H1 (cell line): Measurements from ENCODE around the gene GGA1. TPM values are rescaled to one million over a fixed set of nuclear protein-coding genes. Genes with fewer than 3 reads are reported as not detected.

Experiments used
- RAD21 ChIP-seq, 2 experiments: IDR thresholded peaks in 1 of 2; conservative IDR thresholded peaks in 1 of 2; 2 replicates each; pipeline ENCODE4 v1.6.1; 2011; ENCODE audit warnings: low read depth in 2 of 2, low read length in 2 of 2, improper control_type of control experiment in 1 of 2, inconsistent platforms in 1 of 2, mild to moderate bottlenecking in 1 of 2, moderate library complexity in 1 of 2
- SIRT6 ChIP-seq: IDR thresholded peaks from one replicate; pipeline ENCODE4 v1.7.1; 2012; ENCODE audit warnings: low read length, inconsistent platforms
- SIX5 ChIP-seq: IDR thresholded peaks from 2 replicates; pipeline ENCODE4 v1.6.1; 2011; ENCODE audit warnings: mild to moderate bottlenecking, low read depth, low read length
- SP2 ChIP-seq: IDR thresholded peaks from 2 replicates; pipeline ENCODE4 v1.6.1; 2012; ENCODE audit warnings: mild to moderate bottlenecking, low read length, inconsistent platforms
- TAF7 ChIP-seq: optimal IDR thresholded peaks from 2 replicates; pipeline ENCODE3; 2011; ENCODE audit warnings: low read depth, mild to moderate bottlenecking, inconsistent platforms, low read length, moderate library complexity, borderline replicate concordance
- TBP ChIP-seq: IDR thresholded peaks from 2 replicates; pipeline ENCODE4 v1.6.1; 2011; ENCODE audit warnings: low read depth, low read length, improper control_type of control experiment
- TEAD4 ChIP-seq: IDR thresholded peaks from 2 replicates; pipeline ENCODE4 v1.6.1; 2012; ENCODE audit warnings: low read depth, low read length, inconsistent platforms, mixed read lengths
- polyA plus RNA-seq, 7 experiments: library from polyadenylated mRNA; depleted of rRNA in 3 of 7; stranded (reverse) in 5 of 7; unstranded in 2 of 7; fragments of >200 nt in 5 of 7; fragments of 200-250 nt in 2 of 7; gene quantifications; 1 replicate in 5 of 7; 2 replicates in 1 of 7; 4 replicates in 1 of 7; pipeline versions ENCODE4 v1.2.1 to v1.2.3, GENCODE V29; 2011 to 2013; ENCODE audit warnings: missing spikeins in 2 of 7, mixed read lengths in 2 of 7
- total RNA-seq: library from RNA; stranded (reverse); fragmentation: NEBNext Ultra II Directional; extraction: Animal tissue kit (Norgen Biotek cat#: 25700); gene quantifications from 2 replicates; pipeline ENCODE4 v1.2.1, GENCODE V29; 2021
- TF ChIP-seq, protein P1 (sequence below): fragments of 300-600 bp; sonication (generic); IDR thresholded peaks from 2 replicates; pipeline ENCODE4 v1.7.1; 2012; ENCODE audit warnings: low read length, moderate library complexity, mild to moderate bottlenecking, inconsistent platforms; ENCODE audit not compliant: insufficient replicate concordance
- TF ChIP-seq, protein P2 (sequence below): IDR thresholded peaks from 2 replicates; pipeline ENCODE4 v1.6.1; 2011; ENCODE audit warnings: low read depth, mild to moderate bottlenecking, low read length; ENCODE audit not compliant: insufficient read depth

Gene GGA1
- total and polyA plus RNA-seq, 2 of the 8 experiments (the other 6 are each of a cell fraction or from before 2014, with no cell fraction given): 49.3 to 57.2 TPM

DNA sequence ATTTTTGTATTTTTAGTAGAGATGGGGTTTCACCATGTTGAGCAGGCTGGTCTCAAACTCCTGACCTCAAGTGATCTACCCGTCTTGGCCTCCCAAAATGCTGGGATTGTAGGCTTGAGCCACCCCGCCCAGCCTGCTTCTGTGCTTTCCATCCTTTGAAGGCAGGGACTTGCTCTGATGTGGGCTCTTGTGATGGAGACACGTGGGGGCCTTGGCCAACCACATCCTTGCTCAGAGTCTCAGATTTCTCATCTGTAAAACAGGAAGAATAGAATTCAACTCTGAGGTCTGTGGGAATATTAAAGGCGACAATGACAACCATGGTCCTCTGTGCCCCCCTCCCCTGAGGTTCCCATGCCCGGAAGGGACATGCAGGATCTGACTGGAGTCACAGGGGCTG is 3.8 kb upstream of the GGA1 start (continued):
- TF ChIP-seq, protein P1, sequence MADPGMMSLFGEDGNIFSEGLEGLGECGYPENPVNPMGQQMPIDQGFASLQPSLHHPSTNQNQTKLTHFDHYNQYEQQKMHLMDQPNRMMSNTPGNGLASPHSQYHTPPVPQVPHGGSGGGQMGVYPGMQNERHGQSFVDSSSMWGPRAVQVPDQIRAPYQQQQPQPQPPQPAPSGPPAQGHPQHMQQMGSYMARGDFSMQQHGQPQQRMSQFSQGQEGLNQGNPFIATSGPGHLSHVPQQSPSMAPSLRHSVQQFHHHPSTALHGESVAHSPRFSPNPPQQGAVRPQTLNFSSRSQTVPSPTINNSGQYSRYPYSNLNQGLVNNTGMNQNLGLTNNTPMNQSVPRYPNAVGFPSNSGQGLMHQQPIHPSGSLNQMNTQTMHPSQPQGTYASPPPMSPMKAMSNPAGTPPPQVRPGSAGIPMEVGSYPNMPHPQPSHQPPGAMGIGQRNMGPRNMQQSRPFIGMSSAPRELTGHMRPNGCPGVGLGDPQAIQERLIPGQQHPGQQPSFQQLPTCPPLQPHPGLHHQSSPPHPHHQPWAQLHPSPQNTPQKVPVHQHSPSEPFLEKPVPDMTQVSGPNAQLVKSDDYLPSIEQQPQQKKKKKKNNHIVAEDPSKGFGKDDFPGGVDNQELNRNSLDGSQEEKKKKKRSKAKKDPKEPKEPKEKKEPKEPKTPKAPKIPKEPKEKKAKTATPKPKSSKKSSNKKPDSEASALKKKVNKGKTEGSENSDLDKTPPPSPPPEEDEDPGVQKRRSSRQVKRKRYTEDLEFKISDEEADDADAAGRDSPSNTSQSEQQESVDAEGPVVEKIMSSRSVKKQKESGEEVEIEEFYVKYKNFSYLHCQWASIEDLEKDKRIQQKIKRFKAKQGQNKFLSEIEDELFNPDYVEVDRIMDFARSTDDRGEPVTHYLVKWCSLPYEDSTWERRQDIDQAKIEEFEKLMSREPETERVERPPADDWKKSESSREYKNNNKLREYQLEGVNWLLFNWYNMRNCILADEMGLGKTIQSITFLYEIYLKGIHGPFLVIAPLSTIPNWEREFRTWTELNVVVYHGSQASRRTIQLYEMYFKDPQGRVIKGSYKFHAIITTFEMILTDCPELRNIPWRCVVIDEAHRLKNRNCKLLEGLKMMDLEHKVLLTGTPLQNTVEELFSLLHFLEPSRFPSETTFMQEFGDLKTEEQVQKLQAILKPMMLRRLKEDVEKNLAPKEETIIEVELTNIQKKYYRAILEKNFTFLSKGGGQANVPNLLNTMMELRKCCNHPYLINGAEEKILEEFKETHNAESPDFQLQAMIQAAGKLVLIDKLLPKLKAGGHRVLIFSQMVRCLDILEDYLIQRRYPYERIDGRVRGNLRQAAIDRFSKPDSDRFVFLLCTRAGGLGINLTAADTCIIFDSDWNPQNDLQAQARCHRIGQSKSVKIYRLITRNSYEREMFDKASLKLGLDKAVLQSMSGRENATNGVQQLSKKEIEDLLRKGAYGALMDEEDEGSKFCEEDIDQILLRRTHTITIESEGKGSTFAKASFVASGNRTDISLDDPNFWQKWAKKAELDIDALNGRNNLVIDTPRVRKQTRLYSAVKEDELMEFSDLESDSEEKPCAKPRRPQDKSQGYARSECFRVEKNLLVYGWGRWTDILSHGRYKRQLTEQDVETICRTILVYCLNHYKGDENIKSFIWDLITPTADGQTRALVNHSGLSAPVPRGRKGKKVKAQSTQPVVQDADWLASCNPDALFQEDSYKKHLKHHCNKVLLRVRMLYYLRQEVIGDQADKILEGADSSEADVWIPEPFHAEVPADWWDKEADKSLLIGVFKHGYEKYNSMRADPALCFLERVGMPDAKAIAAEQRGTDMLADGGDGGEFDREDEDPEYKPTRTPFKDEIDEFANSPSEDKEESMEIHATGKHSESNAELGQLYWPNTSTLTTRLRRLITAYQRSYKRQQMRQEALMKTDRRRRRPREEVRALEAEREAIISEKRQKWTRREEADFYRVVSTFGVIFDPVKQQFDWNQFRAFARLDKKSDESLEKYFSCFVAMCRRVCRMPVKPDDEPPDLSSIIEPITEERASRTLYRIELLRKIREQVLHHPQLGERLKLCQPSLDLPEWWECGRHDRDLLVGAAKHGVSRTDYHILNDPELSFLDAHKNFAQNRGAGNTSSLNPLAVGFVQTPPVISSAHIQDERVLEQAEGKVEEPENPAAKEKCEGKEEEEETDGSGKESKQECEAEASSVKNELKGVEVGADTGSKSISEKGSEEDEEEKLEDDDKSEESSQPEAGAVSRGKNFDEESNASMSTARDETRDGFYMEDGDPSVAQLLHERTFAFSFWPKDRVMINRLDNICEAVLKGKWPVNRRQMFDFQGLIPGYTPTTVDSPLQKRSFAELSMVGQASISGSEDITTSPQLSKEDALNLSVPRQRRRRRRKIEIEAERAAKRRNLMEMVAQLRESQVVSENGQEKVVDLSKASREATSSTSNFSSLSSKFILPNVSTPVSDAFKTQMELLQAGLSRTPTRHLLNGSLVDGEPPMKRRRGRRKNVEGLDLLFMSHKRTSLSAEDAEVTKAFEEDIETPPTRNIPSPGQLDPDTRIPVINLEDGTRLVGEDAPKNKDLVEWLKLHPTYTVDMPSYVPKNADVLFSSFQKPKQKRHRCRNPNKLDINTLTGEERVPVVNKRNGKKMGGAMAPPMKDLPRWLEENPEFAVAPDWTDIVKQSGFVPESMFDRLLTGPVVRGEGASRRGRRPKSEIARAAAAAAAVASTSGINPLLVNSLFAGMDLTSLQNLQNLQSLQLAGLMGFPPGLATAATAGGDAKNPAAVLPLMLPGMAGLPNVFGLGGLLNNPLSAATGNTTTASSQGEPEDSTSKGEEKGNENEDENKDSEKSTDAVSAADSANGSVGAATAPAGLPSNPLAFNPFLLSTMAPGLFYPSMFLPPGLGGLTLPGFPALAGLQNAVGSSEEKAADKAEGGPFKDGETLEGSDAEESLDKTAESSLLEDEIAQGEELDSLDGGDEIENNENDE: no peak
- TF ChIP-seq SP2: no peak
- TF ChIP-seq TEAD4: no peak
- TF ChIP-seq TBP: no peak
- no peak for TF ChIP-seq RAD21 (IDR thresholded peaks at IDR 0.05 in 1 of 2, conservative IDR thresholded peaks at IDR 0.05 in 1 of 2; ENCODE audit: low read depth in 2 of 2, low read length in 2 of 2)
- TF ChIP-seq TAF7: no peak
- no peak for TF ChIP-seq SIX5
- TF ChIP-seq, protein P2, sequence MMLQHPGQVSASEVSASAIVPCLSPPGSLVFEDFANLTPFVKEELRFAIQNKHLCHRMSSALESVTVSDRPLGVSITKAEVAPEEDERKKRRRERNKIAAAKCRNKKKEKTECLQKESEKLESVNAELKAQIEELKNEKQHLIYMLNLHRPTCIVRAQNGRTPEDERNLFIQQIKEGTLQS: no peak
- no peak for TF ChIP-seq SIRT6
- TF ChIP-seq, all 59 proteins: peak for 0
